ENCODE measurements around the gene DEDD. TPM values are rescaled to one million over a fixed set of nuclear protein-coding genes. Genes with fewer than 3 reads are reported as not detected.

Gene DEDD
- total RNA-seq, 4 donors from 2014 or later, result 24.4 to 47.0 (median 36.6) TPM

DNA sequence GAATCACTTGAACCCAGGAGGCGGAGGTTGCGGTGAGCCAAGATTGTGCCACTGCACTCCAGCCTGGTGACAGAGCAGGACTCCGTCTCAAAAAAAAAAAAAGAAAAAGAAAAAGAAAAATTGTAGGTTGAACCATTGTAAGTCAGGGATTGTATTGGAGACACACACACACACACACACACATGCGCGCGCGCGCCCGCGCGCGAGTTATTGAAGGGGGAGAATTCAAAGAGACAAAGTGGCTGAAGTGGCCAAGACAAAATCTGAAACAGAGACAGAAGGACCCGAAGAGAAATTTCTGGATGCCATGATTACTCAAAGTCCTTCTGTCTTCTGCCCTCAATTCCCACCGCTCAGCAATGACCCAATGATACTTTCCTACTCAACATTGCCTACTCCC, 38.0 kb downstream of the DEDD start:
- Histone ChIP-seq H3K27me3 (no peaks in the 10 kb centered on the region), H3K9me3 (no peaks in the 10 kb centered on the region), H3K4me1 (peaks cover 55% of the 10 kb centered on the region), H3K27ac (no peak overlapping the region), H3K4me3 (no peak overlapping the region), H3K36me3 (no peaks in the 10 kb centered on the region)
- TF ChIP-seq POLR2AphosphoS5 (IDR thresholded peaks at IDR 0.05) (no peak), EP300 (IDR thresholded peaks at IDR 0.05) (no peak), POLR2A (IDR thresholded peaks at IDR 0.05) (no peak)
- TF ChIP-seq, protein P1, sequence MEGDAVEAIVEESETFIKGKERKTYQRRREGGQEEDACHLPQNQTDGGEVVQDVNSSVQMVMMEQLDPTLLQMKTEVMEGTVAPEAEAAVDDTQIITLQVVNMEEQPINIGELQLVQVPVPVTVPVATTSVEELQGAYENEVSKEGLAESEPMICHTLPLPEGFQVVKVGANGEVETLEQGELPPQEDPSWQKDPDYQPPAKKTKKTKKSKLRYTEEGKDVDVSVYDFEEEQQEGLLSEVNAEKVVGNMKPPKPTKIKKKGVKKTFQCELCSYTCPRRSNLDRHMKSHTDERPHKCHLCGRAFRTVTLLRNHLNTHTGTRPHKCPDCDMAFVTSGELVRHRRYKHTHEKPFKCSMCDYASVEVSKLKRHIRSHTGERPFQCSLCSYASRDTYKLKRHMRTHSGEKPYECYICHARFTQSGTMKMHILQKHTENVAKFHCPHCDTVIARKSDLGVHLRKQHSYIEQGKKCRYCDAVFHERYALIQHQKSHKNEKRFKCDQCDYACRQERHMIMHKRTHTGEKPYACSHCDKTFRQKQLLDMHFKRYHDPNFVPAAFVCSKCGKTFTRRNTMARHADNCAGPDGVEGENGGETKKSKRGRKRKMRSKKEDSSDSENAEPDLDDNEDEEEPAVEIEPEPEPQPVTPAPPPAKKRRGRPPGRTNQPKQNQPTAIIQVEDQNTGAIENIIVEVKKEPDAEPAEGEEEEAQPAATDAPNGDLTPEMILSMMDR (IDR thresholded peaks at IDR 0.05), result no peak
- no peak for DNase-seq (ENCODE audit: low spot score in 2 of 2)
- 95% methylated on average over 14 of the region's 14 CpGs for WGBS

DNA sequence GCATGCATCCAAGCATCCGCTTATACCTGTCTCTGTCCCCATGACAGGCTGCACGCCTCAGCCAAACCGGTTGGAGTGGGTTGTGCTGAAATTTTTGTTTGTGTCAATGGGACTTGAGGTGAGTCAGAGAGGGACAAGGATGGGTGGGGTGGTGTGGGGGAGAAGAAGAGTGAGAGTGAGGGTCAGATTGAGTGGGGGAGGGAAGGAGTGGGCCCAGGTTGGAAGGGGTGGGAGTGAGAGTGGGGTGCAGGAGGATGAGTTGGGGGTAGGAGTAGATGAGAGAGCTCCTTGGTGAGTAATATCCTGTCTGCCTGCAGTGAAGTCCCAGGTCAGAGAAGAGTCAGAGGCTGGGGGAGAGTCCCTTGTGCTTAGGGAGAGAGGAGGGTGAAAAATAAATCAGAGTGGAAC, 39.8 kb downstream of the DEDD start:
- H3K4me3 ChIP-seq, result no peak overlapping the region
- H3K9me3 ChIP-seq, result no peaks in the 10 kb centered on the region
- peaks cover 49% of the 10 kb centered on the region for H3K4me1 ChIP-seq
- no peaks in the 10 kb centered on the region for H3K36me3 ChIP-seq
- H3K27me3 ChIP-seq, result no peaks in the 10 kb centered on the region
- H3K27ac ChIP-seq, result peak overlapping the region; percentile 52
- no peak for TF ChIP-seq EP300 (IDR thresholded peaks at IDR 0.05)
- peak in 2 of 3 donors; percentile 6 to 25 for TF ChIP-seq POLR2AphosphoS5 (IDR thresholded peaks at IDR 0.05)
- 56% methylated on average over 3 of the region's 3 CpGs for WGBS
- DNase-seq (ENCODE audit: low spot score in 2 of 2), result no peak

DNA sequence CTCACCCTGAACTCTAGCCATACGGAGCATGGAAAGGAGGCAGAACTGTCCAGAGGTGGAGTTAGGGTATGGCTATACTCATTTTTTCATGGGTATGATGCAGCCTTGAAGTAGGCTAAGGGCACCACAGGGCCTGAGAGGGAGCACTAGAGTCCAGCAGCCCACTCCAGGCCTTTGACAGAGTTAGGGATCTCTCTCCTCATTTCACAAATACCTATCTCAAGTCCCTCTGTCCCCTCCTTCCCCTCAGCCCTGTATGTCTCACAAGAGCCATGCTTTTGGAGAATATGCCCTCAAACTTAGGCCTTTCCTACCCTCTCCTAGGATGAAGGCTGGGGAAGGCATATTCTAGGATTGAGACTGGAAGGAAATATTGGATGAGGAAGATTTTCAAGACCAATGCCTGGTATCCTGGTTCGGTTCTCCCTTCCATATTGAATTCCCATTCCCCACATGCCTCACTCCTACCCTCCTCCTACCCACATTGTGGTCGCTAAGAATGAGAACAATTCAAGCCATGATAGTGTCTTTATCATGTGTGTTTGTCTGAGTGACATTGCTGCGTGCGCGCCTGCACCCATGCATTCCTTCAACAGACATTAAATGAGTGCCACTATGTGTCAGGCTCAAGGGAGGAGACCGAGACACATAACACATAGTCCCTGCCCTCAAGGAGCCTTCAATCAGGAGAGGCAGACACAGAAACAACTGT, 40.5 kb downstream of the DEDD start:
- H3K27me3 ChIP-seq, result no peaks in the 10 kb centered on the region
- peaks cover 43% of the 10 kb centered on the region for H3K4me1 ChIP-seq
- no peak overlapping the region for H3K4me3 ChIP-seq
- 83% methylated on average over 7 of the region's 7 CpGs for WGBS
- TF ChIP-seq POLR2A (IDR thresholded peaks at IDR 0.05), result no peak
- no peak for TF ChIP-seq POLR2AphosphoS5 (IDR thresholded peaks at IDR 0.05)
- no peak for TF ChIP-seq EP300 (IDR thresholded peaks at IDR 0.05)
- TF ChIP-seq, protein P1 (IDR thresholded peaks at IDR 0.05), result no peak
- no peaks in the 10 kb centered on the region for H3K9me3 ChIP-seq
- H3K36me3 ChIP-seq, result no peaks in the 10 kb centered on the region
- peak overlapping the region; percentile 59 for H3K27ac ChIP-seq
- peak in 1 of 2 donors; percentile 31 for DNase-seq (ENCODE audit: low spot score in 2 of 2)

DNA sequence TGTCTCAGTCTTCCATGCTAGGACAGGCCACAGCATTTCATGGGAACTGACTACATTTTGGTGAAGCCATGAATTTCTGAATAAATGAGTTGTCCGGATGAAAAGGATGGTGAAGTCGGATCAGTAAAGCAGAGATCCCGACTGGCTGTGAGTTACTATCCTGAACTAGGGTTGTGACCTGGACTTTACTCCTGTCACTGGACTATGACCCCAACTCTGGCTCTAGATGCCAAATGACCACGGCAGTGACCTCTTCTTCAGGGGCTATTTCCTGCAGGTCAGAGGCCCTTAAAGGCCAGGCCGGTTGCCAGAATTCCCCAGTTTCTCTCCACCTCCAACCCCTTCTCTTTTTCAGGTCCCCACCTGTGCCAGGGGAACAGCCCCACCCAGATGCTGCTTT, 41.4 kb downstream of the DEDD start:
- no peak overlapping the region for H3K27ac ChIP-seq
- H3K9me3 ChIP-seq, result no peaks in the 10 kb centered on the region
- H3K36me3 ChIP-seq, result no peaks in the 10 kb centered on the region
- no peaks in the 10 kb centered on the region for H3K27me3 ChIP-seq
- DNase-seq (ENCODE audit: low spot score in 2 of 2), result no peak
- TF ChIP-seq POLR2AphosphoS5 (IDR thresholded peaks at IDR 0.05), result no peak
- TF ChIP-seq EP300 (IDR thresholded peaks at IDR 0.05), result no peak
- TF ChIP-seq, protein P1 (IDR thresholded peaks at IDR 0.05), result no peak
- no peak for TF ChIP-seq POLR2A (IDR thresholded peaks at IDR 0.05)
- WGBS, result 84% methylated on average over 5 of the region's 5 CpGs
- H3K4me3 ChIP-seq, result no peak overlapping the region
- peaks cover 34% of the 10 kb centered on the region for H3K4me1 ChIP-seq

DNA sequence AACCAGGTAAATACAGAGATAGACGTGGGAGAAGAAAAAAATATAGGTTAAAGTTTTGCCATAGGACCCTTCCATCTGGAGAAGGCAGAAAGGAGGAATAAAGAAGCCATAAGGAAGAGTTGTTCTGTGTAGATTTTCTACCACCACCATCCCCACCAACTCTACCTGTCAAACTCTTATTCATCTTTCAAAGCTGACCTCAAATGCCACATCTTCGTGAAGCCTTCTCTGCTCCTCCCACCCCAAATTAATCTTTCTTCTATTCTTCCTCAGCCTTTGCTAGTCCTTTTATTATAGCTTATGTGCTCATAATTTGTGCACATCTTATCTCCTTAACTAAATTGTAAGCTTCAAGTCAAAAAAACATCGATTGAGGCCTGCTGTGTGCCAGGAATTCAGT, 41.9 kb downstream of the DEDD start:
- Histone ChIP-seq H3K36me3 (no peaks in the 10 kb centered on the region), H3K9me3 (no peaks in the 10 kb centered on the region), H3K4me1 (peaks cover 37% of the 10 kb centered on the region), H3K4me3 (no peak overlapping the region), H3K27me3 (no peaks in the 10 kb centered on the region), H3K27ac (peak overlapping the region; percentile 92)
- WGBS, result 73% methylated on average over 3 of the region's 3 CpGs
- no peak for DNase-seq (ENCODE audit: low spot score in 2 of 2)
- TF ChIP-seq, protein P1 (IDR thresholded peaks at IDR 0.05), result no peak
- no peak for TF ChIP-seq POLR2AphosphoS5 (IDR thresholded peaks at IDR 0.05)
- TF ChIP-seq EP300 (IDR thresholded peaks at IDR 0.05), result no peak
- no peak for TF ChIP-seq POLR2A (IDR thresholded peaks at IDR 0.05)

All from suprapubic skin (tissue), 4 donors.